Measurements from ENCODE around the gene KHSRP. TPM values are rescaled to one million over a fixed set of nuclear protein-coding genes. Genes with fewer than 3 reads are reported as not detected.

Gene KHSRP
- total and polyA plus RNA-seq, 2 of the 4 experiments (the other 2 are of a cell fraction) = 31.9 to 93.7 TPM

DNA sequence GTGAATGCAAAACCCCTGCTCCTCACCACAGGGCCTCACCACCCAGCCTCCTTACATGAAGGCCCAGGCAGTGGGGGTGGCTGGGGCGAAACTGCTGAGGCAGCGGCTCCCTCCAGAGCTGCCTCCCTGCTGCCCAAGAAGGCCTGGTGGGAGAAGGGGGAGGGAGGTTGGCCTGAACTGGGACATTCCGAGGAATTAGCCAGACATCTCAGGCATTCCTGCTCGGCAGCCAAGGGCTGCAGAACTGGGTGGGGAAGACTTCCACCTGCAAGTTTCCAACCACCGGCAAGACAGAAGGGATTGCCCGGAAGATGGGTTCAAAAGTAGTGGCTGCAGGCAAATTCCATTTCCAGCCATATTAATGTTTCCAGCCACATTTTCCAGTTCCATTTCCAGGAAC is 46.6 kb downstream of the KHSRP start:
- Histone ChIP-seq H4K91ac (ENCODE audit: insufficient read depth, low read depth, low read length) (peak overlapping the region; percentile 33; the same call in 1 of the 2 replicates), H2BK120ac (ENCODE audit: low read depth, low read length) (no peak overlapping the region), H2AK5ac (ENCODE audit: low read depth, low read length) (no peak overlapping the region), H4K8ac (ENCODE audit: low read depth in 2 of 2, low read length in 2 of 2) (no peak overlapping the region), H2AK9ac (replicated peaks; ENCODE audit: low read depth, low read length, poor library complexity) (peak overlapping the region; percentile 23), H4K20me1 (ENCODE audit: insufficient read depth, low read length) (no peaks in the 10 kb centered on the region), H2BK15ac (ENCODE audit: low read depth, low read length) (no peak overlapping the region), H3K9me1 (ENCODE audit: insufficient read depth, low read length) (peaks cover 10% of the 10 kb centered on the region), H3K4ac (ENCODE audit: low read depth, low read length) (no peak overlapping the region), H3K36me3 (ENCODE audit: control insufficient read depth, insufficient read depth, low read length) (peaks cover 38% of the 10 kb centered on the region), H3K9ac (ENCODE audit: low read depth, low read length) (no peak overlapping the region), H2BK5ac (ENCODE audit: low read depth, low read length, poor library complexity, severe bottlenecking) (no peak overlapping the region), H3K4me2 (ENCODE audit: low read depth, low read length) (no peak overlapping the region), H3K23ac (ENCODE audit: low read depth, low read length) (no peak overlapping the region), H3K56ac (ENCODE audit: extremely low read depth, insufficient read depth, low read length) (no peak overlapping the region), H2BK20ac (ENCODE audit: low read depth, low read length) (no peak overlapping the region), H3K79me1 (ENCODE audit: low read depth in 1 of 2, low read length in 2 of 2) (peaks cover 7 to 14% of the 10 kb centered on the region in 2 experiments; a peak in 3 of 4 replicates), H3K27ac (ENCODE audit: insufficient read depth, low read length) (no peak overlapping the region), H3K18ac (ENCODE audit: low read depth, low read length) (no peak overlapping the region), H3K27me3 (ENCODE audit: control insufficient read depth, insufficient read depth, low read length) (no peaks in the 10 kb centered on the region), H3K4me1 (ENCODE audit: control insufficient read depth, insufficient read depth, low read length) (peaks cover 11% of the 10 kb centered on the region), H2AFZ (replicated peaks; ENCODE audit: low read length, poor library complexity) (no peak overlapping the region), H3K4me3 (ENCODE audit: insufficient read depth, low read depth, low read length) (no peak overlapping the region), H4K5ac (ENCODE audit: low read depth, low read length) (no peak overlapping the region), H3K14ac (replicated peaks; ENCODE audit: low read depth, low read length) (no peak overlapping the region), H3K9me3 (ENCODE audit: control insufficient read depth, insufficient read depth, low read length) (peaks cover 7% of the 10 kb centered on the region; the same call in 1 of the 2 replicates)
- ChIA-PET POLR2A (ENCODE audit: unreplicated experiment) (no interaction called here), CTCF (interaction anchor here (0.6 kb wide), 1 partner anchor 393 kb away, joined by 4 read pairs; no protein-coding TSS in a partner anchor)
- WGBS, 2 experiments (ENCODE audit: extremely low coverage in 2 of 2, insufficient read length in 1 of 2) = no CpG with 5 or more reads among the region's 6 CpGs
- dilution Hi-C loops (cut with HindIII; ENCODE audit: low sequenced_read_pairs, unreplicated experiment) (no loop called here), intact Hi-C loops (cut with micrococcal nuclease) (no loop called here), in situ Hi-C loops (cut with MboI; ENCODE audit: low sequenced_read_pairs) (no loop called here)
- TF ChIP-seq SMC3 (IDR thresholded peaks at IDR 0.05; ENCODE audit: low read depth, low read length) (no peak), MAFK (IDR thresholded peaks at IDR 0.05; ENCODE audit: low read depth, low read length) (peak; percentile 45; the same call in 1 of the 2 replicates)
- ATAC-seq (ENCODE audit: low read depth) = peak; percentile 8; the same call in 1 of the 2 replicates
- peak; percentile 41 for DNase-seq
- BruUV-seq (replicated peaks) = no TSS peak

Data from IMR-90 (cell line).